Ureter (tissue), 1 donor: Measurements from ENCODE around the gene NUTM2F. TPM values are rescaled to one million over a fixed set of nuclear protein-coding genes. Genes with fewer than 3 reads are reported as not detected.
A peak's percentile ranks its signal among the peaks of the same experiment; 100 is the strongest.
"Not testable (repeated sequence)": the region's sequence is repeated elsewhere in the genome, so short reads cannot be mapped to it uniquely, and the experiment has no call there.

Experiments
- DNase-seq: peaks from one replicate; pipeline ENCODE4 v3.0.0-alpha.2; 2020; ENCODE audit warnings: low spot score
- total RNA-seq: library from RNA; stranded (reverse); gene quantifications from one replicate; pipeline ENCODE4 v1.2.4, GENCODE V29; 2023
- donor health status: DM: yes; HTN: yes; CAD: no.

NUTM2F gene
- total RNA-seq, 1 donor from 2014 or later, result not detected

DNA sequence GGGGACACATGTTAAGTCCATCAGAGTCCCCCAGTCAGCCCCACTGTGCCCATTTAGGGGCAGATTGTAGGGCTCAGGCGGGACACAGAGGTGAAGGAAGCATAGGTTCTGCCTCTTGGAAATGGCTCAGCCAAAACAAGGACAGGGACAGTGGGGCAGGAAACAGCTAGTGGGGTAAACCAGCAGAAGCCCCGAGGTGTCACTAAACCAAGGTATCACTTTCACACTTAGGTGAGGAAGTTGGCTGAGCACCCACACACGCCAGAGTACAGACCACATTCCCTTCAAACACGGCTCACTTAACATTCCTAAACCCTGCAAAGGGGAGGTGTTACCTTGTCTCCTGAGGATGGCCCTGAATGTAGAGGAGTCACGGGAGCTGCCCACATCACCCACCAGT is 12.2 kb downstream of the NUTM2F start:
- not testable (repeated sequence) for DNase-seq

DNA sequence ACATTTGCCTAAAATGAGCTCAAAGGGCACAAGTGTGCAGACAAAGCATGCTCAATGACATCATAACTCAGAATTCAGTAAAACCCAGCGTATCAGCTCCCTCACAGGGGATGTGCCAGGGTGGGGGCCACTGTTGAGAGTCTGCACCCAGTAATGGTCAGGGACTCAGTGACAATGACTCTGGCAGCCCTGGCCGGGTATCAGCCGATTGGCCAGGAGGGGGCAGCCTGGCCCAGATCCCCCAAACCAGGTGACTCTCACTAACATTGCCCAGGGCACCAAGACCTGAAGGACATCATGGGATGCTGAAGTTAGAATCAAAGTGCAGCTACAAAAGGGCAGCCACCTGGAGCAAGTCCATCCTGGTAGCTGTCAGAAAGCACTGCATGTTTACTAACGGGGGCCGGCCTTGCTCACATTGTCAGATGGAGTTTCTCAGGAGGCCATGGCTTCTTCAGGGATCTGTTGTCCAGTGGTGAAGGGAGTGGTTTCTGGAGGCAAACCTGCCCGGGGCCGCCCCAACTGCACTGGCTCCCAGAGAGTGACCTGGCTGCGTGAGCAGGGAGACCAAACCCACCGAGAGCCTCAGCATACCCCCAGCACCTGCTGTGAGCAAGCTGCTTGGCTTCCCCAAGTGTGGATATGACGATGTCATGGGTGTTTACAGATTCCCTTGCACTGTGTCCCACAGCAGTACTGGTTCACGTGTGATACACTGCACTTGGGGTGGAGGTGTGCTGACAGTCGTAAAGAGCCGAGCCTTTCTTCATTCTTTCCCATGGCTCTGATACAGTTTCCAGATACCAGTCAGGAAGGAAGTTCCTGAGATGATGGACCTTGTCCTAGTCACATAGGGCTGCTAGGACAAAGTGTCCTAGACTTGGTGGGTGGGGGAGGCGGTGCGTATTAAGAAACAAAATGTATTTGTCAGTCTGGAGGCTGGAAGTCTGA is 13.1 kb downstream of the NUTM2F start:
- not testable (repeated sequence) for DNase-seq

DNA sequence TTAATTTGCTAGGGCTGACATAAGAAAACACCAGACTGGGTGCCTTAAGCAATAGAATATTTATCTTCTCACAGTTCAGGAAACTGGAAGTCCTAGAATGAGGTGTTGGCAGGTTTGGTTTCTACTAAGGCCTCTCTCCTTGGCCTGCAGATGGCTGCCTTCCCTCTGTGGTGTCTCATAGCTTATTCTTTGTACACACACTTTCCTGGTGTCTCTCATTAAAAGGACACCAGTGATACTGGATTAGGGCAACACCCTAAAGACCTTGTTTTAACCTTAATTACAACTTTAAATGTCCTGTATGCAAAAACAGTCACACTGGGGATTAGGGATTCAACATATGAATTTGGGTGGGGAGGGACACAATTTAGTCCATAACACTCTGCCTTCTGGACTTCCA is 25.1 kb downstream of the NUTM2F start:
- no peak for DNase-seq

DNA sequence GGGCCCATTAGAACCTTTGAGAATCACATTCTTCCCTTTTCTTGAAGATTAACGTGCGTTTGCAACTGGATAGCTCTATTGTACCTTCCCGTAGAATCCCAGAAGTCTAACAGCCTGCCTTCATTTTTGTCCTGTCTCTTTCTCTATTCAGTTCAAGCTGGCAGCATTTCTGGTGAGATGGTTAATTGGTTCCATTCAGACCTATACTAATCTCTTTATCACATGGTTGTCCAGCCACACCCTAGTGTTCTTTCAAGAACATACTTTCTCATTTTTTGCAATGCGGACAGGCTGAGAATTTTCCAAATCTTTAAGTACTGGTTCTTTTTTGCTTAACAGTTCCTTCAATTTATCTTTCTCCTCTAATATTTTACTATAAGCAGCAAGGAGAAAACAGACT is 26.0 kb downstream of the NUTM2F start:
- DNase-seq, result no peak

DNA sequence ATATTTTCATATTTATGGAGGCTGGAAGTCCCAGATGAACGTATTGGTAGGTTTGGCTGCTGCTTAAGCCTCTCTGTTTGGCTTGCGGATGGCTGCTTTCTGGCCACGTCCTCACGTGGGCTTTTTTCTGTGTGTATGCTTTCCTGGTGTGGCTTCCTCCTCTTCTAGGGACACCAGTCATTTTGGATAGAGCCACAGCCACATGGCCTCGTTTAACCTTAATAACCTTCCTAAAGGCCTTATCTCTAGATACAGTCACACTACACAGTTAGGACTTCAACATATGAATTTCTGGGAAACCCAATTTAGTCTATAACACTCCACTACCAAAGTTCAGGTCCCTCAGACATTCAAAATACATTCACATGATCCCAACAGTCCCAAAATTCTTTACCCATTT is 26.9 kb downstream of the NUTM2F start:
- no peak for DNase-seq

DNA sequence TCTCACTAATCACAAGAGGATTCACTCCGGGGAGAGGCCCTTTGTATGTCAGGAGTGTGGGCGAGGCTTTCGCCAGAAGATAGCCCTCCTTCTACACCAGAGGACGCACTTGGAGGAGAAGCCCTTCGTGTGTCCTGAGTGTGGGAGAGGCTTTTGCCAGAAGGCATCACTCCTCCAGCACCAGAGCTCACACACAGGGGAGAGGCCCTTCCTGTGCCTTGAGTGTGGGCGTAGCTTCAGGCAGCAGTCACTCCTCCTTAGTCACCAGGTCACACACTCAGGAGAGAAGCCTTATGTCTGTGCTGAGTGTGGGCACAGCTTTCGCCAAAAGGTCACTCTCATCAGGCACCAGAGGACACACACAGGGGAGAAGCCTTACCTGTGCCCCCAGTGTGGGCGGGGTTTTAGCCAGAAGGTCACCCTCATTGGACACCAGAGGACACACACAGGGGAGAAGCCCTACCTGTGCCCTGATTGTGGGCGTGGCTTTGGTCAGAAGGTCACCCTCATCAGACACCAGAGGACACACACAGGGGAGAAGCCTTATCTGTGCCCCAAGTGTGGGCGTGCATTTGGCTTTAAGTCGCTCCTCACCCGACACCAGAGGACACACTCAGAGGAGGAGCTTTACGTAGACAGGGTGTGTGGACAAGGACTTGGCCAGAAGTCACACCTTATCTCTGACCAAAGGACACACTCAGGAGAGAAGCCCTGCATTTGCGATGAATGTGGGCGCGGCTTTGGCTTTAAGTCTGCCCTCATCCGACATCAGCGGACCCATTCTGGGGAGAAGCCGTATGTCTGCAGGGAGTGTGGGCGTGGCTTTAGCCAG is 27.8 kb downstream of the NUTM2F start:
- DNase-seq, result no peak

DNA sequence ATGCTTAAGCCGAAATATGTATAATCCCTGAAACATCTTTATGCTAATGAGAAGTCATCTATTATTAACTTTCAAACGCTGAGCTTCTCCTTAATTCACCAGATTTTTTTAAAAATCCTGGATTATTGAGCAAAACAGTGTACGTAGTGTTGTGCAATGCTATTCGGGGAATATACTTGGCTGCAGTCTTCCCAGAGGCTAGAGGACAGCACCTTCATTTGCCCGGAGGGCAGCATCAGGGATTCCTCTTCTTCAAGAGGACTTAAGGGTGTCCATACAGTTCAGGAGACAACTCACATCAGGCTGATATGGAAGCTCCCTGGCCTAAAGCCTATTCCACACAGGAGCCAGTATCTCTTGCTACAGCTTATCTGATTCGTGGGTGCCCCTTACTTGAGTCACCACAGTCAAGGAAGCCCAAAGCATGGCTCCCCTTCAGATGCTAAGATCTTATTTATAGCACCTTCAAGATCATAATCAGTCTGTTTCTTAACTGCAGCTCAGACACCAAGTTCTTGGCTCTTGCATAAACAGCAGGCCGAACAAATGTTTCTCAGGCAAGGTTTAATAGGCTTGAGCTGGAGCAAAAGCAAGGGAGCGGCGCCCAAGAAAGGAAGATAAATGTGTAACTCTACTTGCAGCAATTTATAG is 29.4 kb downstream of the NUTM2F start:
- peak; percentile 58 for DNase-seq

DNA sequence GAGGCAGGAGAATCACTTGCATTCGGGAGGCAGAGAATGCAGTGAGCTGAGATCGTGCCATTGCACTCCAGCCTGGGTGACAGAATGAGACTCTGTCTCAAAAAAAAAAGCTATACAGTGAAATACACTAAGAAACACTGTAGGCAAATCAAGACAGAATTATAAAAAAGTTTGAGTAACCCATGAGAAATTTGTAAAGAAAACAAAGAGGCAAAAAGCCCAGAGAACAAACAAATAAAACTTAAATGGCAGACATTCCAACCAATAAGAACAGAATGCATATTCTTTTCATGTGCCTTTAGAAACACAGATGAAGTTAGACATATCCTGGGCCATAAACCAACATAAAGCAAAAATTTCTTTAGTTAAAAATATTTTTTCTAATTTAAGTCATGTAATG is 38.8 kb downstream of the NUTM2F start:
- no peak for DNase-seq

DNA sequence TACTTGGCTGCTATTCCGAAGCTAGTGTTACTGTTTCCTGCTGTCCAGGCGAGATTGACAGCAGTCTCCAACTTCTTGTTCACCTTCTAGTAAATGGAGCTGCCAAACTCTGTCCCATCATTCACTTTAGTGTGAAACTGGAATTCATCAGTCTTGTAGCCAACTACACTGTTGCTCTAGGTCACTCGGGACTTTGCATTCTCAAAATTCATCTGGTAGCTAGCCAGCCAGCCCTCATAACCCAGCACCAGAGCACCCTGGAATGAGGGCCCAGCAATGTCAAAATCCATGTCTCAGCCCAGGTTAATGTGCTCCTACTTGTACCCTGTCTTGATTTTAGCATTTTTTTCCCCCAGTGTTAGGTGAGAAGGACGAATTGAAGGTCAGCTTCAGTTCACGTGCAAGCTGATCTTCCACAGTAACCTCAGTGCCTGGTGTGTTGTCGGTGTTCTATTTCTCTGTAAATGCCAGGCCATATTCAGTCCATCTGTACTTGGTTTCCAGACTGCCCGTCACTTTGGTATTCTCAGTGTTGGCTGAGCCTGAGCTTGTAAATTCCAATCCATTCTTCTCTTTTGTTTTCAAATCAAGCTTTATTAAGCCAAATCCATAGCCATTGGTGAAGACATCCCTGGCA is 40.4 kb downstream of the NUTM2F start:
- DNase-seq, result no peak

DNA sequence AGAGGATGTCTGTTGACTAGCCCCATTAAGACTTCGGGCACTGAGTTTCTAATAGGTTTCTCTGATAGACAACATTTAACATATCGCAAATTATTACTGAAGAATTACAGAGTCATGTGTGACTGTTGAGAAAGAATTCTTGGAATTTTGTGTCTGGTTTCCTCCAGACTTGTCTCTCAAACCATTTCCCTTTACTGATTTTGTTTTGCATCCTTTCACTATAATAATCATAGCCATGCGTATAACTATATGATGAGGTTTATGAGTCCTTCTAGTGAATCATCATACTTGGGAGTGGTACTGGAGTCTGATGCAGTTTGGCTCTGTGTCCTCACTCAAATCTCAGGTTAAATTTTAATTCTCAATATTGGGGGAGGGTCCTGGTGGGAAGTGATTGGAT is 42.3 kb downstream of the NUTM2F start:
- DNase-seq, result no peak

DNA sequence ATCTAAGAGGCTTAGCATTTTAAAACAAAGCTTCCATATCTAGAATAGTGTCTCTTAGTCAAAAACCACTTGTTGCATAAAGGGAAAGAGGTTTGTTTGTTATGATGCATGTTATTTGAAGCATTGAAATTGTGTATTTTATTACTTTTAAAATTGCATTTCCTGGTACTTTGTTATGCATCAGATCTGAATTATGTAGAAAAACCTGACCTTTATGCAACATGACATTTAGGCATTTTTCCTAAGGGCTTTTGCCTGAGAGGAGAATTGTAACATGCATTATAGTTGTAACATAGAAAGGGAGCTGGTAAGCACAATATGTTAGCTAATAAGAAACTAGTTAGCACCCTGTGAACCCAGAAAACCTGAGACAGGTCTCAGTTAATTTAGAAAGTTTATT is 47.3 kb downstream of the NUTM2F start:
- no peak for DNase-seq

DNA sequence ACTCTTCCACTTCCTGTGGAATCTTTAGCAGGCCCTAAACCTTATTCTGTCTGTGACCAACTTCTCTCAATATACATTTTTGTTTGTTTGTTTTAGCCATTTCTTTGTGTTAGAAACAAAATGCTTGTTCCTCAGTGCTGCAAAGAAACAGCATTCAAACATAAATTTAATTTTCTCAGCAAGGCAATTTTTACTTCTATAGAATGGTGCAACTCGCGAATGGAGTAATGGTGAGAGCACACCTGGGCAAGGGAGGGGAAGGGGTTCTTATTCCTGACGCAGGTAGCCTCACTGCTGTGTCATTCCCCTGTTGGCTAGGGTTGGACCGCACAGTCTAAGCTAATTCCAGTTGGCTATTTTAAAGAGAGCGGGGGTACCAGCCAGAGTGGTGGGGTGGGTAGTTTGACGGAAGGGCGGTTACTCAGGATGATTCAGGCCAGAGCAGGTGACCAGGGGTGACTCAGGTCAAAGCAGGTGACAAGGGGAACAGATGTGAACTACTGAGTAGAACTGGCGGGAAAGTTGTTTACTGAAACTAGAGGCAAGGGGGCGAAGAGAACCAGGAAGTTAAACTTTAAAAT is 47.9 kb downstream of the NUTM2F start:
- DNase-seq, result no peak

DNA sequence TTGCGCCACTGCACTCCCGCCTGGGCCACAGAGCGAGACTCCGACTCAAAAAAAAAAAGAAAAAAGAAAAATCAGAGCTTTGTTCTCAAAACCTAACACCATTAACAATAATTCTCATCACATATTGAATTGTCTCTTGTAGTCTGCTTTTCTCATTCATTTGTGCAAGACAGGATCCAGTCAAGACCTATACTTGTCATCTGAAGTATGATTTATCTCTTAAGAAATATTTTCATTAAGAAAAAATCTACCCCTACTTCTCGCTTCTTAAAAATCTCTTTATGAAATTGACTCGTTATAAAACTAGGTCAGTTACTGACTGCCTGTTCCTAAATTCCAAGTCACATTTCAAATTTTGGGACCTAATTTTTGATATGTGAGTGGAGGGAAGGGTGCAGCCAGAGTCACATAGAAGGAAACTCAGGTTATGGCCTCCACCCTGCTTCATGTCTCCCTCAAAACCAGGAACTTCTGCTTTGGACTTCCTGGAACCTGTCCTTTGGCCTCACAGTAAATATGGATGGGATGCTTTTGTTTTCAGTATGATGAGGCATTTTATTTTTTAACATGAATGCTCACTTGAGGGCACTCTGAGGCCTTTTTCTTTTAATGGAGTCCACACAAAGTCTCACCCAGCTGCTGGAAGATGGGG is 50.4 kb downstream of the NUTM2F start:
- no peak for DNase-seq

DNA sequence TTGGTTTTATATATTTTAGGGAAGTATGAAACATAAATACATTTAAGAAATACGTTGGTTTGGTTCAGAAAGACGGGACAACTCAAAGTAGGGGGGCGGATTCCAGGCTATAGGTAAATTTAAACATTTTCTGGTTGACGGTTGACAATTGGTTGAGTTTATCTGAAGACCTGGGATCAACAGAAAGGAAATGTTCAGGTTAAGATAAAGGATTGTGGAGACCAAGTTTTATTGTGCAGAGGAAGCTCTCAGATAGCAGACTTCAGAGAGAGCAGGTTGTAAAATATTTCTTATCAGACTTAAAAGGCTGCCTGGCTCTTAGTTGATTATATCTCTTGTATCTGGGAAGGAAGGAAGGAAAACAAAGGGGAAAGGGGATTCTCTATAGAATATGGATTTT is 51.4 kb downstream of the NUTM2F start:
- not testable (repeated sequence) for DNase-seq

DNA sequence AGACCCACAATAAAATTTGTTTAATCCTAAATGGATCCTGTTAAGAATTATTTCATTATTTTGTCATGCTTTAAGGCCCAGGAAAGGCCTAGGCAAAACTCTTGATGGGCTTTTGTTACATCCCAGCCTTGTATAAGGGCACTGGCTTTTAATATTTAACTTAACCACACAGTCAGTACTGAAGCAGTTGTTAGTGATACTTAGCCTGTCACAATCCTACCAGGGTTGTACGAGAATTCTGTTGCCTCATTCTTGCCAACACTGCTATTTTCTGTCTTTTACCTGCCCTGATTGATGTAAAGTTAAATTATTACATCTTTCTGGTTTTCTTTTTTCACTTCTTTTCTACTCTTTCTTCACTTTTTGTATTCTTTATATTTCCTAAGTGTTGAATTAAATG is 58.4 kb downstream of the NUTM2F start:
- no peak for DNase-seq

DNA sequence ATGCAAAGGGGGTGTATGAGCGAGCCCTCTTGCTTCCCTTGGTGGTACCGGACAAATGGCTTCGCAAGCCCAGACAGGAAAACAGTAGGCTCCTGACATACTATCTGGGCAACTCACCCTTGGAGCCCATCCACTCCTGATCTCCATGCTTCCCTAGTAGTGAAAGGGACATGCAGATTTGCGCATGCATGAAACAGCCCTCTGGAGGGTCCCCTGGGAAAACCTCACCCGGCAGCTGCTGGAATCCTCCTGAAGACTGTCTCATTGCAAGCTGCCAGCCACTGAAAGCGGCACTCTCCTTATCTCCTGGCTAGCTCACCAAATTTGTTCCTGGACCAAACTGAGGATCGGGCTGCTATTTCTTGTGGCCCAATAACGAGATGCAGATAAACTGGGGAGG is 59.2 kb downstream of the NUTM2F start:
- DNase-seq, result no peak

Other genes starting within 250 kb of the NUTM2F start
- 11.5 TPM for gene PTPDC1, start 244.2 kb downstream of the NUTM2F start, total RNA-seq
- gene ZNF169, start 69.3 kb downstream of the NUTM2F start, total RNA-seq, result 8.3 TPM
- gene PCAT7, start 226.4 kb upstream of the NUTM2F start, total RNA-seq, result 0.94 TPM